ENCODE measurements around the gene KLF17.

KLF17 gene

GRCh38 chr1:44119525-44119924 lies 904 bp downstream of the KLF17 start:
- H3K4me3 ChIP-seq (ENCODE audit: low read length), result no peak overlapping the region
- no peak for DNase-seq (ENCODE audit: low read depth)
- TF ChIP-seq, protein P1, sequence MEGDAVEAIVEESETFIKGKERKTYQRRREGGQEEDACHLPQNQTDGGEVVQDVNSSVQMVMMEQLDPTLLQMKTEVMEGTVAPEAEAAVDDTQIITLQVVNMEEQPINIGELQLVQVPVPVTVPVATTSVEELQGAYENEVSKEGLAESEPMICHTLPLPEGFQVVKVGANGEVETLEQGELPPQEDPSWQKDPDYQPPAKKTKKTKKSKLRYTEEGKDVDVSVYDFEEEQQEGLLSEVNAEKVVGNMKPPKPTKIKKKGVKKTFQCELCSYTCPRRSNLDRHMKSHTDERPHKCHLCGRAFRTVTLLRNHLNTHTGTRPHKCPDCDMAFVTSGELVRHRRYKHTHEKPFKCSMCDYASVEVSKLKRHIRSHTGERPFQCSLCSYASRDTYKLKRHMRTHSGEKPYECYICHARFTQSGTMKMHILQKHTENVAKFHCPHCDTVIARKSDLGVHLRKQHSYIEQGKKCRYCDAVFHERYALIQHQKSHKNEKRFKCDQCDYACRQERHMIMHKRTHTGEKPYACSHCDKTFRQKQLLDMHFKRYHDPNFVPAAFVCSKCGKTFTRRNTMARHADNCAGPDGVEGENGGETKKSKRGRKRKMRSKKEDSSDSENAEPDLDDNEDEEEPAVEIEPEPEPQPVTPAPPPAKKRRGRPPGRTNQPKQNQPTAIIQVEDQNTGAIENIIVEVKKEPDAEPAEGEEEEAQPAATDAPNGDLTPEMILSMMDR (conservative IDR thresholded peaks at IDR 0.05; ENCODE audit: low read depth, low read length), result no peak

DNA sequence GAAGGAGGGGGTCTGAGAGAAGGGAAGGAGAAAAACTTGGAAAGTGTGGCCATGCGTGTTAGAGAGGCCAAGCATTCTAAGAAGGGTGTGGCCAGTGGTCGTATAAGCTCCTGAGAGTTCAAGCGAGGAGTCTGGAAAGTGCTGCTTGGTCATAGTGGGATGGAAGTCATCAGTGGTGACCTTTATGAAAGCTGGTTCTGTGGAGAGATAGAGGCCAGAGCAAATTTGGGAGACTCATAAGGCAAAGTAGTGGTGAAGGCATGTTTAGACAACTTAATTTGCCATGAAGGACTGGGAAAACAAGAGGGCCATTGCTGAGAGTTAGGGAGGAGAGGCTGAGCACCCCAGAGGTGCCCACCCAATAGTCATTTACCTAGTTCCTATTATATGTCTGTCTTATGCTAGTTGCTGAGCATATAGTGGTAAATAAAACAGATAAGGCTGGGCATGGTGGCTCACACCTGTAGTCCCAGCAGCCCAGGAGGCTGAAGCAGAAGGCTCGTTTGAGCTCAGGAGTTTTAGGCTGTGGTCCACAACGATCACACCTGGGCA lies 1.9 kb downstream of the KLF17 start:
- no peak overlapping the region for H3K4me3 ChIP-seq (ENCODE audit: low read length)
- TF ChIP-seq, protein P1 (conservative IDR thresholded peaks at IDR 0.05; ENCODE audit: low read depth, low read length), result no peak
- DNase-seq (ENCODE audit: low read depth), result no peak

DNA sequence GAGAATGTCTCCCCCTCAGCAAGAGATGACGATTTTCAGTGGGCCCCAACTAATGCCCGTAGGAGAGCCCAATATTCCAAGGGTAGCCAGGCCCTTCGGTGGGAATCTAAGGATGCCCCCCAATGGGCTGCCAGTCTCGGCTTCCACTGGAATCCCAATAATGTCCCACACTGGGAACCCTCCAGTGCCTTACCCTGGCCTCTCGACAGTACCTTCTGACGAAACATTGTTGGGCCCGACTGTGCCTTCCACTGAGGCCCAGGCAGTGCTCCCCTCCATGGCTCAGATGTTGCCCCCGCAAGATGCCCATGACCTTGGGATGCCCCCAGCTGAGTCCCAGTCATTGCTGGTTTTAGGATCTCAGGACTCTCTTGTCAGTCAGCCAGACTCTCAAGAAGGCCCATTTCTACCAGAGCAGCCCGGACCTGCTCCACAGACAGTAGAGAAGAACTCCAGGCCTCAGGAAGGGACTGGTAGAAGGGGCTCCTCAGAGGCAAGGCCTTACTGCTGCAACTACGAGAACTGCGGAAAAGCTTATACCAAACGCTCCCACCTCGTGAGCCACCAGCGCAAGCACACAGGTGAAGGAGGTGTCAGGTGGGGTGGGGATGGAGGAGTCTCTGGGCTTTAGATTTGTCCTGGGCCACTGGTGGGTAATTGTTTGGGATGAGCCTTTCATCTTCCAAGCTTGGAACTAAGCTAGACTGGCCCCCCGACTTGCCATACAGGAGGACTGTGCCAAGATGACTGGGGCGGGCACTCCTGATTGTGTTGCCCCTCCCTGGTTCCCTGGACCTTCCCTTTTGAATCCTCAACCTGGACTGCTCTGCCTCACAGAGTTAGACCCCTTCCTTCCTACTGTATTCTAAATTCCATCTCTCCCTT lies 11.2 kb downstream of the KLF17 start:
- no peak overlapping the region for H3K4me3 ChIP-seq (ENCODE audit: low read length)
- TF ChIP-seq, protein P1 (conservative IDR thresholded peaks at IDR 0.05; ENCODE audit: low read depth, low read length), result no peak
- no peak for DNase-seq (ENCODE audit: low read depth)

GRCh38 chr1:44131411-44131810 lies 12.8 kb downstream of the KLF17 start:
- TF ChIP-seq, protein P1 (conservative IDR thresholded peaks at IDR 0.05; ENCODE audit: low read depth, low read length), result no peak
- DNase-seq (ENCODE audit: low read depth), result no peak
- H3K4me3 ChIP-seq (ENCODE audit: low read length), result no peak overlapping the region

- TF ChIP-seq, protein P1 (conservative IDR thresholded peaks at IDR 0.05; ENCODE audit: low read depth, low read length), result no peak
- no peak for DNase-seq (ENCODE audit: low read depth)
- no peak overlapping the region for H3K4me3 ChIP-seq (ENCODE audit: low read length)
Observed at GRCh38 chr1:44134071-44134920, 15.7 kb downstream of the KLF17 start.

GRCh38 chr1:44135886-44136285 lies 17.3 kb downstream of the KLF17 start:
- TF ChIP-seq, protein P1 (conservative IDR thresholded peaks at IDR 0.05; ENCODE audit: low read depth, low read length), result no peak
- H3K4me3 ChIP-seq (ENCODE audit: low read length), result no peak overlapping the region
- DNase-seq (ENCODE audit: low read depth), result no peak

All from retinal pigment epithelial cell (primary cell).